WTC11 (cell line): ENCODE data around the gene TUBGCP3. TPM values are rescaled to one million over a fixed set of nuclear protein-coding genes. Genes with fewer than 3 reads are reported as not detected.

Source experiments
- ATAC-seq: fragments of 200-7000 bp; cut with Tn5 transposase; 2 replicates; pipeline ENCODE4 v1.10.0; 2021; ENCODE audit warnings: mild to moderate bottlenecking, moderate library complexity
- CTCF ChIA-PET: fragments of 300-600 bp; sonication (Branson Sonifier 250); formaldehyde crosslinking; loops from one replicate; lab custom pipeline; 2021; ENCODE audit warnings: antibody characterized with exemption; lab: Charles Lee
- POLR2A ChIA-PET: fragments of 350-600 bp; sonication (Branson Sonifier 250); formaldehyde crosslinking; loops from one replicate; lab custom pipeline; 2021; ENCODE audit warnings: antibody characterized with exemption; lab: Charles Lee
- DNase-seq: peaks from one replicate; pipeline ENCODE4 v3.0.0; 2021; ENCODE audit warnings: low spot score
- H3K27ac Mint-ChIP-seq: 2 replicates; pipeline ENCODE4 v1.8.0; 2021; ENCODE audit warnings: mixed read lengths
- H3K27me3 Mint-ChIP-seq: 2 replicates; pipeline ENCODE4 v1.8.0; 2021; ENCODE audit warnings: low read depth, mild to moderate bottlenecking, moderate library complexity, mixed read lengths
- H3K36me3 Mint-ChIP-seq: 2 replicates; pipeline ENCODE4 v1.8.0; 2021; ENCODE audit warnings: mixed read lengths
- H3K4me1 Mint-ChIP-seq: 2 replicates; pipeline ENCODE4 v1.8.0; 2022; ENCODE audit warnings: mixed read lengths
- H3K4me3 Mint-ChIP-seq: 2 replicates; pipeline ENCODE4 v1.8.0; 2021; ENCODE audit warnings: mild to moderate bottlenecking, moderate library complexity, mixed read lengths
- H3K9me3 Mint-ChIP-seq: 2 replicates; pipeline ENCODE4 v1.8.0; 2021; ENCODE audit warnings: mixed read lengths
- AFF4 ChIP-seq: sonication (generic); formaldehyde crosslinking; IDR thresholded peaks from 2 replicates; pipeline ENCODE4 v1.8.1; 2023; ENCODE audit warnings: mild to moderate bottlenecking, missing genetic modification reagents, borderline replicate concordance
- ATF1 ChIP-seq: sonication (generic); formaldehyde crosslinking; IDR thresholded peaks from 2 replicates; pipeline ENCODE4 v1.8.1; 2023; ENCODE audit warnings: mild to moderate bottlenecking, moderate library complexity, missing genetic modification reagents
- E2F1 ChIP-seq: sonication (generic); formaldehyde crosslinking; IDR thresholded peaks from 2 replicates; pipeline ENCODE4 v1.8.0; 2022; ENCODE audit warnings: mild to moderate bottlenecking, missing genetic modification reagents
- ELF4 ChIP-seq: sonication (generic); formaldehyde crosslinking; IDR thresholded peaks from 2 replicates; pipeline ENCODE4 v1.8.1; 2022; ENCODE audit warnings: low read depth, mild to moderate bottlenecking, moderate library complexity, missing genetic modification reagents
- EMX1 ChIP-seq: fragments of 250-450 bp; sonication (Bioruptor Pico); IDR thresholded peaks from 2 replicates; pipeline ENCODE4 v1.8.0; 2021; ENCODE audit warnings: mild to moderate bottlenecking
- FOXK1 ChIP-seq: sonication (generic); formaldehyde crosslinking; IDR thresholded peaks from 2 replicates; pipeline ENCODE4 v1.8.0; 2022; ENCODE audit warnings: mild to moderate bottlenecking, moderate library complexity, missing genetic modification reagents
- HMGXB4 ChIP-seq: sonication (generic); formaldehyde crosslinking; IDR thresholded peaks from 2 replicates; pipeline ENCODE4 v1.8.1; 2023; ENCODE audit warnings: mild to moderate bottlenecking, moderate library complexity, missing genetic modification reagents
- KAT7 ChIP-seq: sonication (generic); formaldehyde crosslinking; IDR thresholded peaks from 2 replicates; pipeline ENCODE4 v1.8.1; 2023; ENCODE audit warnings: missing genetic modification reagents, mild to moderate bottlenecking, borderline replicate concordance
- MXD4 ChIP-seq: fragments of 250-450 bp; sonication (Bioruptor Pico); IDR thresholded peaks from 2 replicates; pipeline ENCODE4 v1.8.0; 2021; ENCODE audit warnings: mild to moderate bottlenecking, moderate library complexity, borderline replicate concordance
- NFATC4 ChIP-seq: fragments of 250-450 bp; sonication (Bioruptor Pico); IDR thresholded peaks from 2 replicates; pipeline ENCODE4 v1.9.0; 2021; ENCODE audit warnings: mild to moderate bottlenecking
- NFYB ChIP-seq: sonication (generic); formaldehyde crosslinking; conservative IDR thresholded peaks from 2 replicates; pipeline ENCODE4 v1.8.0; 2022; ENCODE audit warnings: low read depth, missing genetic modification reagents
- NR2C2 ChIP-seq: sonication (generic); formaldehyde crosslinking; IDR thresholded peaks from 2 replicates; pipeline ENCODE4 v1.8.0; 2022; ENCODE audit warnings: mild to moderate bottlenecking, missing genetic modification reagents
- PRDM15 ChIP-seq: sonication (generic); formaldehyde crosslinking; IDR thresholded peaks from 2 replicates; pipeline ENCODE4 v1.8.0; 2022; ENCODE audit warnings: missing genetic modification reagents
- RELA ChIP-seq: sonication (generic); formaldehyde crosslinking; IDR thresholded peaks from 2 replicates; pipeline ENCODE4 v1.8.1; 2022; ENCODE audit warnings: missing genetic modification reagents, mild to moderate bottlenecking, borderline replicate concordance
- TCF7 ChIP-seq: sonication (generic); formaldehyde crosslinking; IDR thresholded peaks from 2 replicates; pipeline ENCODE4 v1.8.0; 2022; ENCODE audit warnings: mild to moderate bottlenecking, low read depth, missing genetic modification reagents, moderate library complexity
- ZNF281 ChIP-seq: sonication (generic); formaldehyde crosslinking; IDR thresholded peaks from 2 replicates; pipeline ENCODE4 v1.8.0; 2023; ENCODE audit warnings: mild to moderate bottlenecking, missing genetic modification reagents
- ZNF671 ChIP-seq: fragments of 250-450 bp; sonication (Bioruptor Pico); IDR thresholded peaks from 2 replicates; pipeline ENCODE4 v1.8.0; 2021; ENCODE audit warnings: mild to moderate bottlenecking
- total RNA-seq: library from RNA; stranded (reverse); gene quantifications from 3 replicates; pipeline ENCODE4 v1.2.3, GENCODE V29; 2021

The TUBGCP3 gene
- total RNA-seq, 1 experiment from 2014 or later: 29.9 TPM

- TF ChIP-seq MXD4 (CRISPR knock-in tag) (no peak), ELF4 (CRISPR knock-in tag) (no peak), FOXK1 (CRISPR knock-in tag) (no peak), NR2C2 (CRISPR knock-in tag) (no peak), TCF7 (CRISPR knock-in tag) (no peak), ATF1 (CRISPR knock-in tag) (no peak), NFYB (CRISPR knock-in tag) (no peak), HMGXB4 (CRISPR knock-in tag) (no peak), ZNF281 (no peak), NFATC4 (no peak)
Measured at GRCh38 chr13:112519517-112520060, 68.4 kb downstream of the TUBGCP3 start (continued).

GRCh38 chr13:112516218-112516617 lies 71.7 kb downstream of the TUBGCP3 start:
- CTCF ChIA-PET: no interaction called here
- no peak for ATAC-seq
- H3K27me3 Mint-ChIP-seq: no peaks in the 10 kb centered on the region
- H3K4me3 Mint-ChIP-seq: no peak overlapping the region
- POLR2A ChIA-PET: no interaction called here
- H3K4me1 Mint-ChIP-seq: no peaks in the 10 kb centered on the region
- no peaks in the 10 kb centered on the region for H3K9me3 Mint-ChIP-seq
- DNase-seq: no peak
- no peak overlapping the region for H3K27ac Mint-ChIP-seq
- peaks cover 16% of the 10 kb centered on the region for H3K36me3 Mint-ChIP-seq
- no peak for TF ChIP-seq E2F1 (CRISPR knock-in tag)

- Mint-ChIP-seq H3K9me3 (no peaks in the 10 kb centered on the region), H3K36me3 (peaks cover 14% of the 10 kb centered on the region), H3K4me1 (peaks cover 8% of the 10 kb centered on the region), H3K27me3 (no peaks in the 10 kb centered on the region), H3K4me3 (no peak overlapping the region), H3K27ac (0 out of 2 replicates have a peak overlapping the region, but pooled peaks have one; percentile 44)
- no peak for ATAC-seq
- ChIA-PET POLR2A (no interaction called here), CTCF (interaction anchor here (0.5 kb wide), 1 partner anchor 290 kb away, joined by 5 read pairs; no protein-coding TSS in a partner anchor)
- no peak for TF ChIP-seq EMX1 (CRISPR knock-in tag)
- TF ChIP-seq RELA (CRISPR knock-in tag): no peak
- no peak for TF ChIP-seq ZNF671 (CRISPR knock-in tag)
- TF ChIP-seq KAT7 (CRISPR knock-in tag): no peak
- TF ChIP-seq AFF4 (CRISPR knock-in tag): no peak
- TF ChIP-seq PRDM15 (CRISPR knock-in tag): no peak
- DNase-seq: no peak
Measured at GRCh38 chr13:112513761-112514160, 74.2 kb downstream of the TUBGCP3 start.
